Activated T-cell treated with anti-CD3 and anti-CD28 coated beads, Interleukin-2, amount 50 U/mL, for 1 hour (primary cell): ENCODE results near the gene EPB42.
"Not testable (repeated sequence)": the region's sequence is repeated elsewhere in the genome, so short reads cannot be mapped to it uniquely, and the experiment has no call there.

ENCODE experiments used
- DNase-seq: peaks from one replicate; pipeline ENCODE4 v3.0.0-alpha.2; 2020

EPB42 gene

DNA sequence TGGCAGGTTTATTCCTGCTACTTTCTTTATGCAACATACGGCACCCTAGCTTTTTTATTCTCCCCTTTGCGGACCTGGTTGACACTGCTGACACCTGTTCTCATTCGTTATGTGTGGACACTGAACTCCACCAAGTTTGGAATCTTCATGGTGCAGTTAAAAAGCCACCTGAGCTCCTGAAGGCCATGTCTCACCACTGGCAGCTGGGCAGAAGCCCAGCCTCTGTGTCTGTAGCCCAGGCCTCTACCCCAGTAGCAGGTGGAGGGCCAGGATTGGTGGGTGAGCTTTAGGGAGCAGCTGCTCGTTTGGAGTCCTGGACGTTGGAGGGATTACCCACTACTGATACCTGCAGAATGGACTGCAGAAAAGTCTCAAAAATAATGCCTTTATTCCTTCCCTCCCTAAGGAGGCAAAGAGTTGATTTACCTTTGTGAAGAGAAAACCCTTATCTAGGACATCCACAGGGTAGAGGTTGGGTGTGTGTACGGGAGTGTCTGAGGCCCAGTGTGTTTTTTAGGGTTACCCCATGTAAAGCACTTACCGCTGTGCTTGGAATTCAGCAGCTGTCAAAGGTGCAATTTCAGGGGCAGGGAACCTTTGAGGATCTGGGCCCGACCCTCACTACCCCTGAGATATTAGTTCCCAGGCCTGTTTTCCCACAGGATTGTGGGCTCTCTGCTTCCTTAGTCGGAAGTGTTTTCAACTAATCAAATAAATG is 36.3 kb downstream of the EPB42 start:
- no peak for DNase-seq

DNA sequence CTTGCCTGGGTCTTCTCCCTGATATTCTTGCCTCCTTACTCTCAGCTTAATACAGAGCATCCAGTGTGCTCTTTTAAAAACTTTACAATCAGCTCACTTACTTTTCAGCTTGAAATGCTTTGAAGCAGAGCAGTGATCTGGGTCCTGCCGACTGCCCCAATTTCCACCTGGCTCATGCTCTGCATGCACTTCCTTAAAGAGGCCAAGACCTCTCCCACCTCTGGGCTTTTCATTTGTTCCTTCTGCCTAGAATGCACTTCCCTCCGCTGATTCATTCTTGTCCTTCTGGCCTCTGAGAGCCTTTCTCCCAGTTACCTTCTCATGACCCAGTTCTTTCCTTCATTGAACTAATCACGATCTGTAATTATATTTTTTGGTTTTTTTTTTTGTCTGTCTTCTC is 37.5 kb downstream of the EPB42 start:
- no peak for DNase-seq

DNA sequence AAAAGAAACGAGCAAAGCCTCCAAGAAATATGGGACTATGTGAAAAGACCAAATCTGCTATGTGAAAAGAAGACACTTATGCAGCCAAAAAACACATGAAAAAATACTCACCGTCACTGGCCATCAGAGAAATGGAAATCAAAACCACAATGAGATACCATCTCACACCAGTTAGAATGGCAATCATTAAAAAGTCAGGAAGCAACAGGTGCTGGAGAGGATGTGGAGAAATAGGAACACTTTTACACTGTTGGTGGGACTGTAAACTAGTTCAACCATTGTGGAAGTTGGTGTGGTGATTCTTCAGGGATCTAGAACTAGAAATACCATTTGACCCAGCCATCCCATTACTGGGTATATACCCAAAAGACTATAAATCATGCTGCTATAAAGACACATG is 43.7 kb downstream of the EPB42 start:
- not testable (repeated sequence) for DNase-seq

DNA sequence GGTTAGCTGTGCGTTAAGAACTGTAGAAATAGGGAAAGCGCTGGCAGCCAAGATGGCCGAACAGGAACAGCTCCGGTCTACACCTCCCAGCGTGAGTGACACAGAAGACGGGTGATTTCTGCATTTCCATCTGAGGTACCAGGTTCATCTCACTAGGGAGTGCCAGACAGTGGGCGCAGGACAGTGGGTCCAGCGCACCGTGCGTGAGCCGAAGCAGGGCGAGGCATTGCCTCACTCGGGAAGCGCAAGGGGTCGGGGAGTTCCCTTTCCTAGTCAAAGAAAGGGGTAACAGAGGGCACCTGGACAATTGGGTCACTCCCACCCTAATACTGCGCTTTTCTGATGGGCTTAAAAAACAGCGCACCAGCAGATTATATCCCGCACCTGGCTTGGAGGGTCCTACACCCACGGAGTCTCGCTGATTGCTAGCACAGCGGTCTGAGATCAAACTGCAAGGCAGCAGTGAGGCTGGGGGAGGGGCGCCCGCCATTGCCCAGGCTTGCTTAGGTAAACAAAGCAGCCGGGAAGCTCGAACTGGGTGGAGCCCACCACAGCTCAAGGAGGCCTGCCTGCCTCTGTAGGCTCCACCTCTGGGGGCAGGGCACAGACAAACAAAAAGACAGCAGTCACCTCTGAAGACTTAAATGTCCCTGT is 45.0 kb downstream of the EPB42 start:
- not testable (repeated sequence) for DNase-seq

DNA sequence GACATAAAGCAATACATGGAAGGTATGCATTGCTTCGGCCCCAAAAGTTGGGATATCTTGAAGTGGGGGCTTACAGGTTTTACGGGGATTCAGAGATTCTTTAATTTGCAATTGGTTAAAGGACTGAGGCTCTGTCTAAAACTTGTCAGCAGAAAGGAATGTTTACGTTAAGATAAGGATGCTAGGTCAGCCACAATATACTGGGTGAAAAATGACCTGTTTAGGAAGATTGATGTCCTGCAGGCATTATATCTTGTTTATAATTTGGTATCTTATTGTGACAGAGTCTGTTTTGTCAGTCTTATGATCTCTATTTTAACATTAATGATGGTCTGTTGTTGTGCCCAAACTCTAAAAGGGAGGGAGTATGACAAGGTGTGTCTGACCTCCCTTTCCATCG is 50.9 kb downstream of the EPB42 start:
- no peak for DNase-seq

DNA sequence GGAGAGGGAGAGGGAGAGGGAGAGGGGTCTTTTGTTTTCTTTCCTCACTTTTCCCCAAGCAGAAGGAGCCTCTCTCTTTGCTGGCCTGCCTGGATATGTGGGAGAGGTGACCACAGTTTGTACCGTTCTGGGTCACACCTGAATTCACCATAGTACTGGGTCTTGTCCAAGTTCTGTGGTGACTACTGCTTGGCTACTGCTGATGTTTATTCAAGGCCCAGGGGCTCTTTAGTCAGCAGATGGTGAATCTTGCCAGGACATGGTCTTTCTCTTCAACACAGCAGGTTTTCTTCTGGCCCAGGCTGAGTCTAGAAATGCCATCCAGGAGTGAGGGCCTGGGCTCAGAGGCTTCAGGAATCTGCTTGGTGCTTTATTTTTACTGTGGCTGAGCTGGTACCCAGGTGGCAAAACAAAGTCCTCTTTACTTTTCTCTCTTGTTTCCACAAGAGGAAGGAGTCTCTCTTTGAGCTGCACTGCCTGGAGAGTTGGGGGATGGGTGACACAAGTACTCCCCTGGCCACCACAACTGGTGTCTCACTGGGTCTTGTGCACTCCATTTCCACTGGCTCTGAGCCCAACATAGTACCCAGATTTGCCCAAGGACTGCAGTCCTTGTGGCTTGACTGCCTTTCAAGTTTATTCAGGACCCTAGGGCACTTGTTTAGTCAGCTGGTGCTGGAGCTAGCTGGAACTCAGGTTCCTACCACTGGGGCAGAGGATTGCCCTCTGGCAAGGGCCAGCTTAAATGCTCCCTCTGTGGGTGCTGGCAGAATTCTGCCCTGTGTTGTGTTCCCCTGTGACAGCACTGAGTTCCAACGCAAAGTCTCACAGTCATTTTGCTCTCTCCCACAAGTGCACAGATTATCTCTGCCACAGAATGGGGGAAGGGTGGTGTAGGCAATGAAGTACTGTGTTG is 52.4 kb downstream of the EPB42 start:
- DNase-seq, result no peak

DNA sequence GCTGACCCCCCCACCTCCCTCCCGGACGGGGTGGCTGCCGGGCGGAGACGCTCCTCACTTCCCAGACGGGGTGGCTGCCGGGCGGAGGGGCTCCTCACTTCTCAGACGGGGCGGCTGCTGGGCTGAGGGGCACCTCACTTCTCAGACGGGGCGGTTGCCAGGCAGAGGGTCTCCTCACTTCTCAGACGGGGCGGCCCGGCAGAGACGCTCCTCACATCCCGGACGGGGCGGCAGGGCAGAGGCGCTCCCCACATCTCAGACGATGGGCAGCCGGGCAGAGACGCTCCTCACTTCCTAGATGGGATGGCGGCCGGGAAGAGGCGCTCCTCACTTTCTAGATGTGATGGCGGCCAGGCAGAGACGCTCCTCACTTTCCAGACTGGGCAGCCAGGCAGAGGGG is 53.6 kb downstream of the EPB42 start:
- not testable (repeated sequence) for DNase-seq

DNA sequence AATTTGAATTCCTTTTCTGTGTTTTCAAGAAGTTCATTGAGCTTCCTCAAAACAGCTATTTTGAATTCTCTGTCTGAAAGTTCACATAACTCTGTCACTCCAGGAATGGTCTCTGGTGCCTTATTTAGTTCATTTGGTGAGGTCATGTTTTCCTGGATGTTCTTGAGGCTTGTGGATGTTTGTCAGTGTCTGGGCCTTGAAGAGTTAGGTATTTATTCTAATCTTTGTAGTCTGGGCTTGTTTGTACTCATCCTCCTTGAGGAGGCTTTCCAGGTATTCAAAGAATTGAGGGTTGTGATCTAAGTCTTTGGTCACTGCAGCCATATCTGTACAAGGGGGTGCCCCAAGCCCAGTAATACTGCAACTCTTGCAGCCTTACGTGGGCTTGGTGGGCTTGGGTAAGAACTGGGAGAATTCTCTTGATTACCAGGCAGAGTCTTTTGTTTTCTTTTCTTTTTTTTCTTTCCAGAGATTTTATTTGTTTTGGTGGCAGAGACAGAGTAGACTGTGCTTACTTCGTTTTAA is 55.0 kb downstream of the EPB42 start:
- DNase-seq, result no peak

DNA sequence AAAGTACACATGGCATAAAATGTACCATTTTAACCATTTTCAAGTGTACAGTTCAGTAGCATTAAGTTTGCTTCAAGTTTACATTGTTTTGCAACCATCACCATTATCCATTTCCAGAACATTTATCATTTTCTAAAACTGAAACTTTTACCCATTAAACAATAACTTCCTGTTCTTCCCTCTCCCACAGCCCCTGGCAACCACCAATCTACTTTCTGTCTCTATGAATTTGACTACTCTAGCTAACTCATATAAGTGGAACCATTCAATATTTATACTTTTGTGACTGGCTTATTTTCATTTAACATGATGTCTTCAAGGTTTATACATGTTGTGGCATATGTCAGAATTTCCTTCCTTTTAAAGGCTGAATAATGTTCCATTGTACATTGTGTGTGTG is 67.5 kb downstream of the EPB42 start:
- no peak for DNase-seq

DNA sequence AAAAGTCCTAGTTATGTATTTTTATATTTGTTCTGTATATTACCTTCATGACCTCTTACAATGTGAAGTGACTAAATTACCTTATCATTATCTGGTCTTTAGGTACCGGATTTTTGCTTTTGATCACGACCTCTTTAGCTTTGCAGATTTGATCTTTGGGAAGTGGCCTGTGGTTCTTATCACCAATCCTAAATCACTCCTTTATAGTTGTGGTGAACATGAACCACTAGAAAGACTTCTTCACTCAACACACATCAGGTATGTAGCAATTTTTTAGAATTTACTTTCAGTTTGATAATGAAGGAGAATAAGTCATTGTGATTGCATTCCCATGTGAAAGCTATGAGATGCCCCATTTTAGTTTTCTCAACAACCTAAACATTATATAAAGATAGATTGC is 69.1 kb downstream of the EPB42 start:
- no peak for DNase-seq

DNA sequence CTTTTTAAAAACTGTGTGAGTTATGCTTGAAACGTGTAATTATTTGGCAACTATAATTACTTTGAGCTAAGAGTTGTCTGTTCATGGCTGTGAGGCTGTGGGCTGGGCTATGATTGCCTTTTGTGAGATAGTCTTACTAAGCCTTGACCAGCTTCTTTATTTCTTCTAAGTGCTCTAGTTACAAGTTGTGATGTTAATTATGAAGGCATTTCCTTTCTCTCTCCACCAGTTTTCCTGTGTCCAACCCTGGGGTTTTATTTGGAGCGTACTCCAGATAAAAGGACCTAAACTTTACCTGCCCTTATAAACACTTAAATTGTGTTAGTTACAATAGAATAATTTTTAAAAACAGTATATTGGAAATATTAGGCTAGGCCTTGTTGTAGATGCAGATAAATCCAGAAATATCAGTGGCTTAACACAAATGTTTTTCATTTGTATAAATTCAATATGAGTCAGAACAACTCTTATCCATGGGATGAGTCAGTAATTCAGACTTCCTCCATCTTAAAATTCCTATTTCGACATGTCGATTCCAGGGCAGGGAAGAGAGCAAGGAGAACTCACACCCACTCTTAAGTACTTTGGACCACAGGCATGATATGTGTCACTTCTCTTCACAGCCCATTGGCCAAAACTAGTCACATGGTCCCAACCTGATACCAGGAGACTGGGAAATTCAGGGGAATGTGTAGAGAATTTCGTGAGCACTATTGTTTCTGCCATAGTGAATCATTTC is 70.5 kb downstream of the EPB42 start:
- no peak for DNase-seq
